ENCODE data around the gene TTI1.

TTI1 gene

GRCh38 chr20:38063911-38064530, 30.8 kb upstream of the TTI1 start:
- TF ChIP-seq, protein P1, sequence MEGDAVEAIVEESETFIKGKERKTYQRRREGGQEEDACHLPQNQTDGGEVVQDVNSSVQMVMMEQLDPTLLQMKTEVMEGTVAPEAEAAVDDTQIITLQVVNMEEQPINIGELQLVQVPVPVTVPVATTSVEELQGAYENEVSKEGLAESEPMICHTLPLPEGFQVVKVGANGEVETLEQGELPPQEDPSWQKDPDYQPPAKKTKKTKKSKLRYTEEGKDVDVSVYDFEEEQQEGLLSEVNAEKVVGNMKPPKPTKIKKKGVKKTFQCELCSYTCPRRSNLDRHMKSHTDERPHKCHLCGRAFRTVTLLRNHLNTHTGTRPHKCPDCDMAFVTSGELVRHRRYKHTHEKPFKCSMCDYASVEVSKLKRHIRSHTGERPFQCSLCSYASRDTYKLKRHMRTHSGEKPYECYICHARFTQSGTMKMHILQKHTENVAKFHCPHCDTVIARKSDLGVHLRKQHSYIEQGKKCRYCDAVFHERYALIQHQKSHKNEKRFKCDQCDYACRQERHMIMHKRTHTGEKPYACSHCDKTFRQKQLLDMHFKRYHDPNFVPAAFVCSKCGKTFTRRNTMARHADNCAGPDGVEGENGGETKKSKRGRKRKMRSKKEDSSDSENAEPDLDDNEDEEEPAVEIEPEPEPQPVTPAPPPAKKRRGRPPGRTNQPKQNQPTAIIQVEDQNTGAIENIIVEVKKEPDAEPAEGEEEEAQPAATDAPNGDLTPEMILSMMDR (IDR thresholded peaks at IDR 0.05; ENCODE audit: low read depth, low read length) = no peak
- no peak overlapping the region for H3K4me3 ChIP-seq (replicated peaks in 1 of 2; ENCODE audit: low read depth in 2 of 2, low read length in 2 of 2)
- DNase-seq (ENCODE audit: low read depth in 2 of 2) = no peak

- TF ChIP-seq, protein P1 (IDR thresholded peaks at IDR 0.05; ENCODE audit: low read depth, low read length) = no peak
- DNase-seq (ENCODE audit: low read depth in 2 of 2) = no peak
- H3K4me3 ChIP-seq (replicated peaks in 1 of 2; ENCODE audit: low read depth in 2 of 2, low read length in 2 of 2) = no peak overlapping the region
These were observed 29.6 kb upstream of the TTI1 start for GRCh38 chr20:38062890-38063289.

- no peak for DNase-seq (ENCODE audit: low read depth in 2 of 2)
- TF ChIP-seq, protein P1 (IDR thresholded peaks at IDR 0.05; ENCODE audit: low read depth, low read length) = no peak
- H3K4me3 ChIP-seq (replicated peaks in 1 of 2; ENCODE audit: low read depth in 2 of 2, low read length in 2 of 2) = no peak overlapping the region
These were observed 27.9 kb upstream of the TTI1 start for GRCh38 chr20:38061109-38061508.

- H3K4me3 ChIP-seq (replicated peaks in 1 of 2; ENCODE audit: low read depth in 2 of 2, low read length in 2 of 2) = no peak overlapping the region
- TF ChIP-seq, protein P1 (IDR thresholded peaks at IDR 0.05; ENCODE audit: low read depth, low read length) = no peak
- DNase-seq (ENCODE audit: low read depth in 2 of 2) = peak; percentile 22 to 38
These were observed 27.3 kb upstream of the TTI1 start for GRCh38 chr20:38060536-38060935.

GRCh38 chr20:38059832-38060231, 26.6 kb upstream of the TTI1 start:
- no peak for DNase-seq (ENCODE audit: low read depth in 2 of 2)
- no peak overlapping the region for H3K4me3 ChIP-seq (replicated peaks in 1 of 2; ENCODE audit: low read depth in 2 of 2, low read length in 2 of 2)
- TF ChIP-seq, protein P1 (IDR thresholded peaks at IDR 0.05; ENCODE audit: low read depth, low read length) = no peak

DNA sequence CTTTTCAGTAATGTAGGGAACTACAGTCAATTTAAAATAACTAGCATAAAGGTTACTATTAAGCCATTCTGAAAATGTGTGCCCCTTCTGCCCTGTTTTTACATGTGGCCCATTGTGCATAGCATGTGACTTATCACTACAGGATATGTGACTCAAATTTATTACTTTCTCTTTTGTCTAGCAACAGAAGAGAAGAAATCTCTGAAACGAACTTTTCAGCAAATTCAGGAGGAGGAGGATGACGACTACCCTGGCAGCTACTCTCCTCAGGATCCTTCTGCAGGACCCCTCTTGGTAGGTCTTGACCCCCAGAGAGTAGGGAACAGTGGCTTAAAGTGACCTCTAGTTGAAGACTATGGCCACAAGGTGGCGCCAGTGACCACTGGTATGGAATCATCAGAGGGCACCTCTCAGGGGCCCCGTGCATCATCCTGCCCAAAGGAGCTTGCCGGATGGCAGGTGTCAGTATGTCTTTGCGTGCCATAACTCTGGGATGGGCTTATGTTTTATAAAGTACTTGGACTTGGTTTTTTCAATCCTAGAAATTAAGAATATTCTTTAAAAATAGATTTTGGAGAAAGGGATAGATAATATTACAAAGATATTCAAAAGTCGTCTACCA, 24.2 kb upstream of the TTI1 start:
- H3K4me3 ChIP-seq (replicated peaks in 1 of 2; ENCODE audit: low read depth in 2 of 2, low read length in 2 of 2) = no peak overlapping the region
- TF ChIP-seq, protein P1 (IDR thresholded peaks at IDR 0.05; ENCODE audit: low read depth, low read length) = peak; percentile 74

More for the DNA sequence above, 24.2 kb upstream of the TTI1 start:
- DNase-seq (ENCODE audit: low read depth in 2 of 2) = peak; percentile 76 to 82

All from cardiac fibroblast (primary cell).